Tongue (tissue), 3 donors: ENCODE results near the gene KDM5B. TPM values are rescaled to one million over a fixed set of nuclear protein-coding genes. Genes with fewer than 3 reads are reported as not detected.

Source experiments
- DNase-seq: peaks from one replicate; pipeline ENCODE4 v3.0.0-alpha.2; 2015
- small RNA-seq: library from RNA; depleted of rRNA; stranded (forward); fragments of <200 nt; gene quantifications from one replicate; pipeline ENCODE3, GENCODE V24; 2014; ENCODE audit warnings: low replicate concordance
- total RNA-seq: library from RNA; depleted of rRNA; stranded (reverse); fragments of >200 nt; gene quantifications from one replicate; pipeline ENCODE4 v1.2.3, GENCODE V29; 2014

KDM5B gene
- total RNA-seq, 1 donor from 2014 or later: 118 TPM

DNA sequence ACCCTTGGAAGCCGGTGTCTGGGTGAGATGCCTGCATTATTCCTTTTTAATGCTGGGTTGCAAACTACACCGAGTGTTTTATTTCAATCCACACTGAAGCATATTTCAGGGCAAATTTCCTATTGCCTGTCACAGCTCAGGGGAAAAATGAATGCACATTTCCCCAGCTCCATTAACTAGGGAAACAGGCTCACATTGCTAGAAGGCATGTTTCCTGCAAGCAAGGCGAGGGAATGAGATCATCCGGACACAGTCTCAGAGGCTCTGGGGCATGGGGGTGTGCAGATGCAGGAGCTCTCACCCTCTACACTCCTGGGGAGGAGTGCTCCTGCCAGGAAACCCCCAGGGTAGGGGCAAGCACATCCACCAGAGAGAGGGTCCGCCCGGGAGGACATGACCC lies 122.6 kb downstream of the KDM5B start:
- no peak for DNase-seq

GRCh38 chr1:202684716-202685115 lies 123.5 kb downstream of the KDM5B start:
- no peak for DNase-seq

DNA sequence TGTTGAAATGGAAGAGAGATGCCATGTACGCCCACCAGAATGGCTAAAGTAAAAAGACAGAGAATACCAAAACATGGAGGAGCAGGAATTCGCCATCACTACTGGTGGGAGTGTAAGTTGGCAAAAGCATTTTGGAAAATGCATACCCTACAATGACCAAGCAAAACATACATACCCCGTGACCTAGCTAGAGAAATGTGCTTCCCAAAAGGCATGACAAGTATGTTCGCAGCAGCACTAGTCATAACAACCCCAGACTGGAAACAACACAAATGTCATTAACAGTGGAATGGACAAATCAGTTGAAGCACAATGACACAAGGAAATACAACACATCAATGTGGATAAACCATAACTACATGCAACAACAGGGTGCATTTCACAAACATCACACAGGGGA lies 125.2 kb downstream of the KDM5B start:
- DNase-seq: no peak

DNA sequence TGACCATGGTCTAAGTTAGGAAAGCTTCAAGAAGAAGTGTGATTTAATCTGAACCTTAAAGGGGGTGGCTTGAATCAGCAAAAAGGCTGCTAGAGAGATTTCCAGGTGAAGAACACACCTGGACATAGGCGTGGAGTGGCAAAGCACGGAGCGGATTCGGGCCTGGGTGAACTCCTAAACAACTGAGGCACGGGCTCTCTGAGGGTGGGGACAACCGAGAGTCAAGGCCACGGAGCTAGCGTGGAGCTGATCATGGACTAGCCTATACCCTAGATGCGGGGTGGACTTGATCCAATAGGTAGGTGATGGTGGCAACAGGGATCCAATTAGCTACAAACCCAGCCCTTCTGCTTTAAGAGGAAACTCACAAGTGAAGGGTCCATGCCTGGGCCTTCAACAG lies 125.7 kb downstream of the KDM5B start:
- DNase-seq: no peak

DNA sequence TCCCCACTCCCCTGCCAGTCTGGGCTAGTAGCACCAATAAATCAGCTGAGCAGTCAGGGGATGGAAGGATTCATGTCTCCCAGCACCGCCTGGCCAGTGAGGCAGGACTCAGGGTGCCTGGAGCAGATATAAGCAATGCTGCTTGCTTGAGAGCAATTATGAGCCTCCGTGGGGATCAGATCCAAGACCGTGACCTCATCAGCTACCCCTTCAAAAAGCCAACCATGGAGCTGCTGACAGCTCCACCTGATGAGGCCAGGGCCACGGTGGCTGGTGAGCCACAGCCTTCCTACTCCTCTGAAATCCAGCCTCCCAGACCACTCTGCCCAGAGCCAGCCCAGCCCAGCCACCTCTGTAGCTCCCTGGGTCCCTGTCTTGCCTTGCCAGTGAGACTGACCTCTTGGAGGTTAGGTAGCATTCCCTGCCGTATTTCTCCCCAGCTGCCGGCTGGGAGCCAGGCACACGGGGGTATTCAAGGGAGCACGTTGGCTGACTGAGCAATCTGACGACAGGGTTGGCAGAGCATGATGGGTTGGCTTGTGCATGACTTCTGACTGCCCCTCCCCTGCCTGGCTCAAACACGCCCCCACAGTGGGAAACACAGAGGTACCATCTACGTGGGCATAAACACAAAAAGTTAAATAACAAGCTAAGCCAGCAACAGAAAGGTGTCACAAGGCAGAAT lies 126.3 kb downstream of the KDM5B start:
- DNase-seq: no peak

DNA sequence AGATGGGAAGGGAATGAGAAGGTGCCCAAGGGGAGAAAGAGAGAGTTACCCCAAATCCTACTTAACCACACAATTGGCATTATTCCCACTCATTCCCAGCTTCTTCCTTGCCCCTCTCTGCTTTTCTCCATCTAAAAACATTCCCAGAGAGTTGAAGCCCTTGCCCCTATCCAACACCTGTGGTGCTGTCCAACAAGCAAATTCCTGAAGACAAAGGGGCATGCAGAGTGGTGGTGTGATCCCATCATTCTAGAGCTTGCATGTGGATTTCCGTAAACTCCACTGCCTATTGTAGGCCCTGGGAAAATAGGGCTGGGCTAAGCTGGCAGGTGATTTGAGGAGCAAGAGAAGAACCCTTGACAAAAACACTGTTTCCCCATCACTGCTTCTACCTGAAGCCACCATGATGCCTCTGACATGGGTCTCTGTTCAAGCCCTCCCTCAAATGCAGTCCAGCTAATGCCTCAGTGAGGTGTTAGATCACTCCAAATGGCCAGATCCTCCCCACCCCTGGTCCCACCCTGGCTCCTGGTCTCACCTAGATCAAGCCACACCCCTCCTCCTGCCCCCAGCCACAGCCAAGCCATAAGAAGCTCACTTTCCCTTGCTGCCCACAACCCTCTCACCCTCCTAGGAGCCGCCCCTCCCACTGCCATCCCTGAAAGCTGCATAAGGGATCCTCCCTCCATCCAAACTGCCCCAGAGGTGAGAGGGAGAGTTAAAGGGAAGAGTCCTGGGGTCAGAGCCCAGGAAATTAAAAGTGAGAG lies 127.5 kb downstream of the KDM5B start:
- no peak for DNase-seq

- no peak for DNase-seq
Measured at GRCh38 chr1:202679406-202680177, 128.6 kb downstream of the KDM5B start.

- DNase-seq: no peak
Measured at GRCh38 chr1:202677433-202677832, 130.8 kb downstream of the KDM5B start.

Small RNA genes lying within 50 kb of the gene (small RNA-seq; reads per million reads assigned to genes)
- not detected for gene AC098934.3

Other genes with a start within 250 kb of the KDM5B start
- gene SYT2, start 98.0 kb downstream of the KDM5B start, total RNA-seq: 0.21 TPM
- gene PCAT6, start 2.5 kb upstream of the KDM5B start, total RNA-seq: not detected
- gene RABIF, start 80.7 kb upstream of the KDM5B start, total RNA-seq: 2.4 TPM
- gene KLHL12, start 118.8 kb upstream of the KDM5B start, total RNA-seq: 24.9 TPM
- 72.4 TPM for gene ADIPOR1, start 149.9 kb upstream of the KDM5B start, total RNA-seq
- 75.1 TPM for gene CYB5R1, start 158.8 kb upstream of the KDM5B start, total RNA-seq
- 48.5 TPM for gene TMEM183A, start 199.0 kb upstream of the KDM5B start, total RNA-seq
- gene PPFIA4, start 218.1 kb upstream of the KDM5B start, total RNA-seq: 39.8 TPM